Measurements from ENCODE around the gene DNAI2.

DNAI2 gene

DNA sequence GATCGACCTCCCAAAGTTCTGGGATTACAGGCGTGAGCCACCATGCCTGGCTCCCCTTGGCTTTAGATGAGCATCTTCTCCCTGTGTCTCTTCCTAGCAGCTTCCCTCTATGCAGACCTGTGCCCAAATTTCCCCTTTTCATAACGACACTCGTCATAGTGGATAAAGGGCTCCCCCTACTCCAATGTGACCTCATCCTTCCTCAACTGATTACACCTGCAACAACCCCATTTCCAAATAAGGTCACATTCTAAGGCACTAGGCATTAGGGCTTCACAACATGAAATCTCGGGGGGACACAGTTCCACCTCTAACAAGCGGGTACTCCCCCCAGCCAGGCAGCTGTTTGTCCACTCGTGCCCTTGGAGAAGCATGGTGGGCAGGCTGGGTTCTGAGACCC, 62.3 kb downstream of the DNAI2 start:
- Histone ChIP-seq H3K4me3 (ENCODE audit: low read depth in 1 of 2, low read length in 2 of 2) (no peak overlapping the region), H4K20me1 (ENCODE audit: insufficient read depth, low read length) (no peaks in the 10 kb centered on the region), H3K36me3 (ENCODE audit: insufficient read depth, low read length) (no peaks in the 10 kb centered on the region), H3K4me1 (ENCODE audit: insufficient read depth, low read length) (no peaks in the 10 kb centered on the region), H2AFZ (ENCODE audit: low read depth, low read length) (no peak overlapping the region), H3K4me2 (ENCODE audit: insufficient read depth, low read length) (no peak overlapping the region), H3K27me3 (ENCODE audit: insufficient read depth, low read length, poor library complexity) (peaks cover 7% of the 10 kb centered on the region), H3K9me3 (ENCODE audit: insufficient read depth, low read length, severe bottlenecking) (no peaks in the 10 kb centered on the region), H3K27ac (ENCODE audit: low read length) (no peak overlapping the region), H3K79me2 (ENCODE audit: insufficient read depth, low read length) (no peaks in the 10 kb centered on the region), H3K9ac (ENCODE audit: low read depth, low read length) (no peak overlapping the region)
- no peak for TF ChIP-seq EZH2 (IDR thresholded peaks at IDR 0.05; ENCODE audit: borderline replicate concordance, low read depth, low read length, severe bottlenecking)
- TF ChIP-seq, protein P1, sequence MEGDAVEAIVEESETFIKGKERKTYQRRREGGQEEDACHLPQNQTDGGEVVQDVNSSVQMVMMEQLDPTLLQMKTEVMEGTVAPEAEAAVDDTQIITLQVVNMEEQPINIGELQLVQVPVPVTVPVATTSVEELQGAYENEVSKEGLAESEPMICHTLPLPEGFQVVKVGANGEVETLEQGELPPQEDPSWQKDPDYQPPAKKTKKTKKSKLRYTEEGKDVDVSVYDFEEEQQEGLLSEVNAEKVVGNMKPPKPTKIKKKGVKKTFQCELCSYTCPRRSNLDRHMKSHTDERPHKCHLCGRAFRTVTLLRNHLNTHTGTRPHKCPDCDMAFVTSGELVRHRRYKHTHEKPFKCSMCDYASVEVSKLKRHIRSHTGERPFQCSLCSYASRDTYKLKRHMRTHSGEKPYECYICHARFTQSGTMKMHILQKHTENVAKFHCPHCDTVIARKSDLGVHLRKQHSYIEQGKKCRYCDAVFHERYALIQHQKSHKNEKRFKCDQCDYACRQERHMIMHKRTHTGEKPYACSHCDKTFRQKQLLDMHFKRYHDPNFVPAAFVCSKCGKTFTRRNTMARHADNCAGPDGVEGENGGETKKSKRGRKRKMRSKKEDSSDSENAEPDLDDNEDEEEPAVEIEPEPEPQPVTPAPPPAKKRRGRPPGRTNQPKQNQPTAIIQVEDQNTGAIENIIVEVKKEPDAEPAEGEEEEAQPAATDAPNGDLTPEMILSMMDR (IDR thresholded peaks at IDR 0.05; ENCODE audit: borderline replicate concordance, extremely low read depth, low read length, poor library complexity, severe bottlenecking): no peak
- DNase-seq (no peak), ATAC-seq (ENCODE audit: insufficient read depth, low read depth) (no peak)

DNA sequence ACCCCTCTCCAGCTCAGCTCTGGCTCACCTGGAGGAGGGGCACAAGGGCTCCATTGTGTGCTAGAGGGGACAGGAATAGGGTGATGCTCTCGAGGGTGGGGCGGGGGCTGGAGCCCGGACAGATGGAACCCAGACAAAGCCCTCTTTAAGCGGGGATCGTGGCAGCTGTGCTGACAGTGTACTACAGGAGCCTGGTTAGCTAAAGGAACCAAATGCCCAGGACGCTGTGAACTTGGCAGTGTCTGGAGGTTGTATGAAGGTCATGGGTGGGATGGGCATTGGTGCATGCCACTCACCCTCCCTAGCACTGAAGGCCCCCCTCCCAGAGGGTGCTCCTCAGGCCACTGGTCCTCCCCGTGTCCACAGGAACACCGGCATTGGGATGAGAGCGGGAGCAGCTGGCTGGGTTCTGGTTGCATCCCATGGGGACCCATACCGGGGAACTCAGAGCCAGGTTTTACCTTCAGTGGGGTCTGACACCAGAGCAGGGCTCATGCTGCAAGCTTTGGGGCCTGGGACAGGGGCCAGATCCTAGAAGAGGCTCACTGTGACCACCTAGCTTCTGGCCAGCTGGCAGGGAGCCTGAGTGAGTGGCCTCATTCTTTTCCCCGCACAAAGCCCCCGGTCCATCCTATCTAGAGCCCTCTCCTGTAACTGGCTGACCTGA, 63.9 kb downstream of the DNAI2 start:
- no peaks in the 10 kb centered on the region for H3K4me1 ChIP-seq (ENCODE audit: insufficient read depth, low read length)
- H4K20me1 ChIP-seq (ENCODE audit: insufficient read depth, low read length): peaks cover 2% of the 10 kb centered on the region; the same call in 1 of the 2 replicates
- no peak for DNase-seq
- H3K27ac ChIP-seq (ENCODE audit: low read length): no peak overlapping the region
- no peak for ATAC-seq (ENCODE audit: insufficient read depth, low read depth)
- no peak overlapping the region for H3K9ac ChIP-seq (ENCODE audit: low read depth, low read length)
- no peak overlapping the region for H3K4me2 ChIP-seq (ENCODE audit: insufficient read depth, low read length)
- peaks cover 6% of the 10 kb centered on the region for H3K27me3 ChIP-seq (ENCODE audit: insufficient read depth, low read length, poor library complexity)
- no peak overlapping the region for H3K4me3 ChIP-seq (ENCODE audit: low read depth in 1 of 2, low read length in 2 of 2)
- H3K79me2 ChIP-seq (ENCODE audit: insufficient read depth, low read length): no peaks in the 10 kb centered on the region
- no peak overlapping the region for H2AFZ ChIP-seq (ENCODE audit: low read depth, low read length)
- TF ChIP-seq, protein P1 (IDR thresholded peaks at IDR 0.05; ENCODE audit: borderline replicate concordance, extremely low read depth, low read length, poor library complexity, severe bottlenecking): no peak
- no peak for TF ChIP-seq EZH2 (IDR thresholded peaks at IDR 0.05; ENCODE audit: borderline replicate concordance, low read depth, low read length, severe bottlenecking)
- H3K36me3 ChIP-seq (ENCODE audit: insufficient read depth, low read length): no peaks in the 10 kb centered on the region
- no peaks in the 10 kb centered on the region for H3K9me3 ChIP-seq (ENCODE audit: insufficient read depth, low read length, severe bottlenecking)

DNA sequence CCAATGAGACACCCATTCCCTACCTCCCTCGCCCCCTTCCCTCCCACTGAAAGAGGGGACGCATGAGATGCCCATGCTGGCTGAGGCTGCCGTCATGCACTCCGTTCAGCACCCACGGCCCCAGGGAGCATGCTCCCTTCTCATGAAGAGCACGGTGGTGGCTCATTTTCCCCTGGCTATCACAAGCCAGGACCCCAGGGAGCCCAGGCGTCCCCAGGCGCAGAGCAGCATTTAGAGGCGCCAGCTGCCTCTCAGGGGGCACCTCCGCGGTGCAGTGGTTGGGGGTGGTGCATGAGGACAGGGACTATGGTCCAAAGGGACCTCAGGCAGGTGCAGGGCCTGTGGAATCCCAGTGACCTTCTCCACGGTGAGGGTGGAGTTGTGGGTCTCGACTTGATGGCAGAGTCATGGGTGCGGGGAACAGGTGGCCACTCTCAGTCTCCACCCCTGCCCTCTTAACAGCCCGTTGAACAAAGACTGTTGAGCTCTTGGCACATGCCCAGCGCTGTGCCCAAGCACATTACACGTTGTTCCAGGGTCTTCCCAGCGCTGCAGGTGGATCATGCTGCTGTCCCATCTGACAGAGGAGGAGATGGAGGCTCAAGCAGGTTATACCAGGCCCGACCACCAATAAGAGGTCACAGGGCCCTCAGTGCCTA, 65.6 kb downstream of the DNAI2 start:
- Histone ChIP-seq H3K9me3 (ENCODE audit: insufficient read depth, low read length, severe bottlenecking) (no peaks in the 10 kb centered on the region), H4K20me1 (ENCODE audit: insufficient read depth, low read length) (peaks cover 8% of the 10 kb centered on the region; the same call in 1 of the 2 replicates), H3K4me1 (ENCODE audit: insufficient read depth, low read length) (no peaks in the 10 kb centered on the region), H2AFZ (ENCODE audit: low read depth, low read length) (no peak overlapping the region), H3K9ac (ENCODE audit: low read depth, low read length) (no peak overlapping the region), H3K36me3 (ENCODE audit: insufficient read depth, low read length) (no peaks in the 10 kb centered on the region), H3K79me2 (ENCODE audit: insufficient read depth, low read length) (no peaks in the 10 kb centered on the region), H3K4me3 (ENCODE audit: low read depth in 1 of 2, low read length in 2 of 2) (no peak overlapping the region), H3K4me2 (ENCODE audit: insufficient read depth, low read length) (no peak overlapping the region), H3K27ac (ENCODE audit: low read length) (no peak overlapping the region), H3K27me3 (ENCODE audit: insufficient read depth, low read length, poor library complexity) (peaks cover 6% of the 10 kb centered on the region)
- ATAC-seq (ENCODE audit: insufficient read depth, low read depth) (no peak), DNase-seq (no peak)
- TF ChIP-seq EZH2 (IDR thresholded peaks at IDR 0.05; ENCODE audit: borderline replicate concordance, low read depth, low read length, severe bottlenecking): no peak
- TF ChIP-seq, protein P1 (IDR thresholded peaks at IDR 0.05; ENCODE audit: borderline replicate concordance, extremely low read depth, low read length, poor library complexity, severe bottlenecking): no peak

All from DND-41 (cell line).